ENCODE data around the gene TLE5. TPM values are rescaled to one million over a fixed set of nuclear protein-coding genes. Genes with fewer than 3 reads are reported as not detected.

The TLE5 gene
- total and polyA plus RNA-seq, 9 of the 15 experiments (the other 6 are each of a cell fraction or from before 2014, with no cell fraction given): 2.0 to 347 (median 235) TPM

- TF ChIP-seq, protein P1, sequence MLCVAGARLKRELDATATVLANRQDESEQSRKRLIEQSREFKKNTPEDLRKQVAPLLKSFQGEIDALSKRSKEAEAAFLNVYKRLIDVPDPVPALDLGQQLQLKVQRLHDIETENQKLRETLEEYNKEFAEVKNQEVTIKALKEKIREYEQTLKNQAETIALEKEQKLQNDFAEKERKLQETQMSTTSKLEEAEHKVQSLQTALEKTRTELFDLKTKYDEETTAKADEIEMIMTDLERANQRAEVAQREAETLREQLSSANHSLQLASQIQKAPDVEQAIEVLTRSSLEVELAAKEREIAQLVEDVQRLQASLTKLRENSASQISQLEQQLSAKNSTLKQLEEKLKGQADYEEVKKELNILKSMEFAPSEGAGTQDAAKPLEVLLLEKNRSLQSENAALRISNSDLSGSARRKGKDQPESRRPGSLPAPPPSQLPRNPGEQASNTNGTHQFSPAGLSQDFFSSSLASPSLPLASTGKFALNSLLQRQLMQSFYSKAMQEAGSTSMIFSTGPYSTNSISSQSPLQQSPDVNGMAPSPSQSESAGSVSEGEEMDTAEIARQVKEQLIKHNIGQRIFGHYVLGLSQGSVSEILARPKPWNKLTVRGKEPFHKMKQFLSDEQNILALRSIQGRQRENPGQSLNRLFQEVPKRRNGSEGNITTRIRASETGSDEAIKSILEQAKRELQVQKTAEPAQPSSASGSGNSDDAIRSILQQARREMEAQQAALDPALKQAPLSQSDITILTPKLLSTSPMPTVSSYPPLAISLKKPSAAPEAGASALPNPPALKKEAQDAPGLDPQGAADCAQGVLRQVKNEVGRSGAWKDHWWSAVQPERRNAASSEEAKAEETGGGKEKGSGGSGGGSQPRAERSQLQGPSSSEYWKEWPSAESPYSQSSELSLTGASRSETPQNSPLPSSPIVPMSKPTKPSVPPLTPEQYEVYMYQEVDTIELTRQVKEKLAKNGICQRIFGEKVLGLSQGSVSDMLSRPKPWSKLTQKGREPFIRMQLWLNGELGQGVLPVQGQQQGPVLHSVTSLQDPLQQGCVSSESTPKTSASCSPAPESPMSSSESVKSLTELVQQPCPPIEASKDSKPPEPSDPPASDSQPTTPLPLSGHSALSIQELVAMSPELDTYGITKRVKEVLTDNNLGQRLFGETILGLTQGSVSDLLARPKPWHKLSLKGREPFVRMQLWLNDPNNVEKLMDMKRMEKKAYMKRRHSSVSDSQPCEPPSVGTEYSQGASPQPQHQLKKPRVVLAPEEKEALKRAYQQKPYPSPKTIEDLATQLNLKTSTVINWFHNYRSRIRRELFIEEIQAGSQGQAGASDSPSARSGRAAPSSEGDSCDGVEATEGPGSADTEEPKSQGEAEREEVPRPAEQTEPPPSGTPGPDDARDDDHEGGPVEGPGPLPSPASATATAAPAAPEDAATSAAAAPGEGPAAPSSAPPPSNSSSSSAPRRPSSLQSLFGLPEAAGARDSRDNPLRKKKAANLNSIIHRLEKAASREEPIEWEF (CRISPR knock-in tag; IDR thresholded peaks at IDR 0.05): 0 out of 2 replicates have a peak, but pooled peaks have one; percentile 60
- peak; percentile 47; the same call in 1 of the 2 replicates for TF ChIP-seq SP1 (CRISPR knock-in tag; IDR thresholded peaks at IDR 0.05)
- peak; percentile 48; the same call in 1 of the 2 replicates for TF ChIP-seq EP400 (IDR thresholded peaks at IDR 0.05)
- peak; percentile 90 for TF ChIP-seq ASH1L (IDR thresholded peaks at IDR 0.05; ENCODE audit: borderline replicate concordance, low read depth, partially characterized antibody)
- peak; percentile 29; the same call in 1 of the 2 replicates for TF ChIP-seq L3MBTL2 (IDR thresholded peaks at IDR 0.05)
- no peak for TF ChIP-seq SIRT6 (IDR thresholded peaks at IDR 0.05; ENCODE audit: low read depth, low read length)
- TF ChIP-seq ZNF134 (CRISPR knock-in tag; conservative IDR thresholded peaks at IDR 0.05): no peak
- 0 out of 2 replicates have a peak, but pooled peaks have one; percentile 68 for TF ChIP-seq RNF2 (IDR thresholded peaks at IDR 0.05)
- TF ChIP-seq MAFK (IDR thresholded peaks at IDR 0.05; ENCODE audit: low read length): no peak
- no peak for TF ChIP-seq RBM34 (IDR thresholded peaks at IDR 0.05; ENCODE audit: borderline replicate concordance, insufficient read depth, low read length)
- peak; percentile 99 for TF ChIP-seq SMARCA5 (IDR thresholded peaks at IDR 0.05)
- peak; percentile 83 for TF ChIP-seq FOXJ2 (tag; IDR thresholded peaks at IDR 0.05)
- TF ChIP-seq SUPT5H (IDR thresholded peaks at IDR 0.05): peak; percentile 84
- TF ChIP-seq POLR2A (conservative IDR thresholded peaks at IDR 0.05): peak; percentile 83
- peak; percentile 78 for TF ChIP-seq USF1 (CRISPR knock-in tag; IDR thresholded peaks at IDR 0.05)
- 0 out of 2 replicates have a peak, but pooled peaks have one; percentile 27 for TF ChIP-seq PTRF (tag; IDR thresholded peaks at IDR 0.05)
- TF ChIP-seq BCOR (IDR thresholded peaks at IDR 0.05): peak; percentile 100
- peak; percentile 49 for TF ChIP-seq TAF1 (IDR thresholded peaks at IDR 0.05; ENCODE audit: control insufficient read depth, extremely low read depth, insufficient read depth, low read length, severe bottlenecking)
- peak; percentile 99 for TF ChIP-seq VEZF1 (CRISPR knock-in tag; IDR thresholded peaks at IDR 0.05)
- TF ChIP-seq LARP7 (IDR thresholded peaks at IDR 0.05): no peak
- peak; percentile 97 for TF ChIP-seq CBX1 (IDR thresholded peaks at IDR 0.05; ENCODE audit: low read depth)
- peak; percentile 73 for TF ChIP-seq POLR2B (IDR thresholded peaks at IDR 0.05; ENCODE audit: low read depth, partially characterized antibody)
Observed at GRCh38 chr19:3035542-3036118, 26.7 kb downstream of the TLE5 start (continued).

Data from K562 (cell line).